ENCODE data around the gene FXYD6. TPM values are rescaled to one million over a fixed set of nuclear protein-coding genes. Genes with fewer than 3 reads are reported as not detected.

The FXYD6 gene
- total and polyA plus RNA-seq, 2 of the 8 experiments (the other 6 are each of a cell fraction or from before 2014, with no cell fraction given): 44.6 to 117 TPM

- TF ChIP-seq MAFK (IDR thresholded peaks at IDR 0.05; ENCODE audit: low read depth, low read length): no peak
- no peak for TF ChIP-seq POLR2AphosphoS5 (IDR thresholded peaks at IDR 0.05; ENCODE audit: low read depth, low read length)
- no peak for TF ChIP-seq EGR1 (IDR thresholded peaks at IDR 0.05; ENCODE audit: borderline replicate concordance, low read depth, low read length)
- TF ChIP-seq RAD21 (IDR thresholded peaks at IDR 0.05 in 1 of 2, conservative IDR thresholded peaks at IDR 0.05 in 1 of 2; ENCODE audit: low read depth in 2 of 2, low read length in 2 of 2): no peak
- TF ChIP-seq CHD2 (IDR thresholded peaks at IDR 0.05; ENCODE audit: low read length): no peak
- TF ChIP-seq SIX5 (IDR thresholded peaks at IDR 0.05; ENCODE audit: low read depth, low read length): no peak
Measured at GRCh38 chr11:117855912-117856651, 20.4 kb downstream of the FXYD6 start (continued).
